Superior temporal gyrus (tissue), 1 donor: Measurements from ENCODE around the gene DMGDH.

ENCODE experiments used
- DNase-seq: peaks from one replicate; pipeline ENCODE4 v3.0.0-alpha.2; 2016; ENCODE audit errors: extremely low spot score

The DMGDH gene

GRCh38 chr5:79070350-79070667 lies 835 bp upstream of the DMGDH start:
- no peak for DNase-seq

GRCh38 chr5:79062436-79062835 lies 7.0 kb downstream of the DMGDH start:
- no peak for DNase-seq

GRCh38 chr5:79059674-79060073 lies 9.8 kb downstream of the DMGDH start:
- no peak for DNase-seq

- no peak for DNase-seq
Measured at GRCh38 chr5:79056847-79057246, 12.6 kb downstream of the DMGDH start.

GRCh38 chr5:79055017-79055416 lies 14.5 kb downstream of the DMGDH start:
- DNase-seq, result no peak

GRCh38 chr5:79053321-79053720 lies 16.2 kb downstream of the DMGDH start:
- DNase-seq, result no peak

- DNase-seq, result no peak
Measured at GRCh38 chr5:79050498-79050897, 19.0 kb downstream of the DMGDH start.

- DNase-seq, result no peak
Measured at GRCh38 chr5:79048437-79048836, 21.0 kb downstream of the DMGDH start.

- no peak for DNase-seq
Measured at GRCh38 chr5:79047199-79047598, 22.3 kb downstream of the DMGDH start.

- no peak for DNase-seq
Measured at GRCh38 chr5:79042188-79042587, 27.3 kb downstream of the DMGDH start.

- no peak for DNase-seq
Measured at GRCh38 chr5:79036769-79037168, 32.7 kb downstream of the DMGDH start.

GRCh38 chr5:79035237-79035636 lies 34.2 kb downstream of the DMGDH start:
- no peak for DNase-seq

- no peak for DNase-seq
Measured at GRCh38 chr5:79032782-79033181, 36.7 kb downstream of the DMGDH start.

GRCh38 chr5:79032031-79032695 lies 37.3 kb downstream of the DMGDH start:
- DNase-seq, result no peak

- no peak for DNase-seq
Measured at GRCh38 chr5:79031485-79031867, 38.0 kb downstream of the DMGDH start.

GRCh38 chr5:79030663-79031484 lies 38.6 kb downstream of the DMGDH start:
- no peak for DNase-seq

GRCh38 chr5:79025054-79025472 lies 44.4 kb downstream of the DMGDH start:
- peak; percentile 84 for DNase-seq

- no peak for DNase-seq
Measured at GRCh38 chr5:79023947-79024346, 45.5 kb downstream of the DMGDH start.

- no peak for DNase-seq
Measured at GRCh38 chr5:79023348-79023747, 46.1 kb downstream of the DMGDH start.

- DNase-seq, result no peak
Measured at GRCh38 chr5:79022771-79023170, 46.7 kb downstream of the DMGDH start.

GRCh38 chr5:79021753-79022152 lies 47.7 kb downstream of the DMGDH start:
- DNase-seq, result no peak

GRCh38 chr5:79020861-79021561 lies 48.5 kb downstream of the DMGDH start:
- DNase-seq, result peak; percentile 87

- no peak for DNase-seq
Measured at GRCh38 chr5:79014631-79015030, 54.8 kb downstream of the DMGDH start.
